HG03432 (cell line): Measurements from ENCODE around the gene SENP8.

ENCODE experiments used
- ATAC-seq: cut with Tn5 transposase; IDR thresholded peaks from one replicate; pipeline ENCODE4 v1.9.1; 2021; ENCODE audit warnings: mild to moderate bottlenecking, moderate library complexity; ENCODE audit not compliant: unreplicated experiment

SENP8 gene

GRCh38 chr15:72112805-72113204 is 5.4 kb upstream of the SENP8 start:
- ATAC-seq = no peak

- ATAC-seq = no peak
These were observed 4.7 kb upstream of the SENP8 start for GRCh38 chr15:72113347-72114031.

GRCh38 chr15:72116731-72117485 is 1.3 kb upstream of the SENP8 start:
- no peak for ATAC-seq

- ATAC-seq = peak; percentile 78
These were observed 652 bp upstream of the SENP8 start for GRCh38 chr15:72117486-72118016.

- ATAC-seq = no peak
These were observed 6.0 kb downstream of the SENP8 start for GRCh38 chr15:72124218-72124617.

- no peak for ATAC-seq
These were observed 9.6 kb downstream of the SENP8 start for GRCh38 chr15:72127724-72128322.

GRCh38 chr15:72128359-72128758 is 10.2 kb downstream of the SENP8 start:
- ATAC-seq = no peak

GRCh38 chr15:72130272-72130671 is 12.1 kb downstream of the SENP8 start:
- ATAC-seq = no peak

GRCh38 chr15:72131922-72132321 is 13.7 kb downstream of the SENP8 start:
- no peak for ATAC-seq

GRCh38 chr15:72133211-72133610 is 15.0 kb downstream of the SENP8 start:
- no peak for ATAC-seq

GRCh38 chr15:72135719-72136118 is 17.5 kb downstream of the SENP8 start:
- no peak for ATAC-seq

- no peak for ATAC-seq
These were observed 18.2 kb downstream of the SENP8 start for GRCh38 chr15:72136170-72137051.

- ATAC-seq = no peak
These were observed 21.5 kb downstream of the SENP8 start for GRCh38 chr15:72139667-72140066.

GRCh38 chr15:72140088-72140487 is 21.9 kb downstream of the SENP8 start:
- no peak for ATAC-seq

GRCh38 chr15:72141171-72142084 is 23.2 kb downstream of the SENP8 start:
- peak; percentile 100 for ATAC-seq

GRCh38 chr15:72146221-72146620 is 28.0 kb downstream of the SENP8 start:
- no peak for ATAC-seq

GRCh38 chr15:72146934-72147333 is 28.7 kb downstream of the SENP8 start:
- ATAC-seq = no peak

GRCh38 chr15:72147418-72147817 is 29.2 kb downstream of the SENP8 start:
- ATAC-seq = no peak

- no peak for ATAC-seq
These were observed 35.2 kb downstream of the SENP8 start for GRCh38 chr15:72153269-72154000.
